CD4-positive, CD25-positive, alpha-beta regulatory T cell (primary cell): ENCODE results near the gene MYH9. TPM values are rescaled to one million over a fixed set of nuclear protein-coding genes. Genes with fewer than 3 reads are reported as not detected.

ENCODE experiments used
- ATAC-seq, 2 donors: fragments of 150-1000 bp; cut with Tn5 transposase; one replicate each; pipeline ENCODE4 v1.10.0; 2021; ENCODE audit warnings: low read depth in 2 of 2, moderate number of reproducible peaks in 2 of 2, moderate library complexity in 1 of 2
- DNase-seq, 3 donors: peaks; one replicate each; pipeline versions ENCODE4 v3.0.0 to v3.0.0-alpha.2; 2012 to 2022; ENCODE audit warnings: mixed read lengths in 1 of 3
- H3K27ac ChIP-seq: one replicate; pipeline ENCODE4 v1.7.0; 2013; ENCODE audit warnings: mild to moderate bottlenecking, low read length; ENCODE audit not compliant: insufficient read depth, poor library complexity, severe bottlenecking
- H3K27me3 ChIP-seq: one replicate; pipeline ENCODE4 v1.7.0; 2013; ENCODE audit warnings: low read length; ENCODE audit not compliant: control insufficient read depth, insufficient read depth
- H3K36me3 ChIP-seq: one replicate; pipeline ENCODE4 v1.7.0; 2013; ENCODE audit warnings: mild to moderate bottlenecking, low read length, moderate library complexity; ENCODE audit not compliant: control insufficient read depth, insufficient read depth
- H3K4me1 ChIP-seq: 2 replicates; pipeline ENCODE4 v1.7.0; 2013; ENCODE audit warnings: mild to moderate bottlenecking, low read length; ENCODE audit not compliant: insufficient read depth, control insufficient read depth, poor library complexity, severe bottlenecking
- H3K4me3 ChIP-seq: one replicate; pipeline ENCODE4 v1.7.0; 2013; ENCODE audit warnings: low read depth, mild to moderate bottlenecking, low read length, moderate library complexity
- H3K9me3 ChIP-seq, 2 experiments: 1 replicate in 1 of 2; 2 replicates in 1 of 2; pipeline ENCODE4 v1.7.0; 2013; ENCODE audit warnings: low read length in 2 of 2, mild to moderate bottlenecking in 1 of 2, moderate library complexity in 1 of 2; ENCODE audit not compliant: control insufficient read depth in 2 of 2
- H3K27ac Mint-ChIP-seq, 3 donors: one replicate each; pipeline ENCODE4 v1.8.0; 2020 to 2022; ENCODE audit warnings: mild to moderate bottlenecking in 3 of 3, mixed read lengths in 3 of 3, moderate library complexity in 2 of 3
- H3K27me3 Mint-ChIP-seq: one replicate; pipeline ENCODE4 v1.8.0; 2022; ENCODE audit warnings: mild to moderate bottlenecking, mixed read lengths
- H3K36me3 Mint-ChIP-seq: one replicate; pipeline ENCODE4 v1.8.0; 2020; ENCODE audit warnings: mixed read lengths
- H3K4me1 Mint-ChIP-seq, 4 donors: one replicate each; pipeline ENCODE4 v1.8.0; 2020 to 2022; ENCODE audit warnings: mixed read lengths in 4 of 4, mild to moderate bottlenecking in 1 of 4
- H3K4me3 Mint-ChIP-seq, 4 donors: one replicate each; pipeline ENCODE4 v1.8.0; 2020 to 2022; ENCODE audit warnings: mild to moderate bottlenecking in 4 of 4, mixed read lengths in 4 of 4, moderate library complexity in 3 of 4
- H3K9me3 Mint-ChIP-seq, 7 donors: one replicate each; pipeline ENCODE4 v1.8.0; 2020 to 2022; ENCODE audit warnings: mixed read lengths in 7 of 7, mild to moderate bottlenecking in 3 of 7, moderate library complexity in 2 of 7
- polyA plus RNA-seq, 4 donors: library from polyadenylated mRNA; unstranded; fragments of 300-500 nt; fragmentation: Illumina TruSeq; gene quantifications; one replicate each; pipeline ENCODE4 v1.2.3, GENCODE V29; 2021
- total RNA-seq: library from RNA; stranded (reverse); gene quantifications from one replicate; pipeline ENCODE4 v1.2.3, GENCODE V29; 2022

MYH9 gene
- total and polyA plus RNA-seq, 5 donors from 2014 or later: 80.0 to 1,341 (median 98.1) TPM

- Histone ChIP-seq H3K4me1 (peaks cover 89% of the 10 kb centered on the region), H3K9me3 (no peaks in the 10 kb centered on the region), H3K27ac (peak overlapping the region; percentile 96), H3K4me3 (peak overlapping the region; percentile 52), H3K36me3 (peaks cover 4% of the 10 kb centered on the region), H3K27me3 (no peaks in the 10 kb centered on the region)
- peak in 1 of 3 donors; percentile 73 for DNase-seq
- Mint-ChIP-seq H3K27ac (peak overlapping the region; percentile 93 to 100 (median 94)), H3K9me3 (no peaks in the 10 kb centered on the region), H3K4me1 (peaks cover 20 to 83% (median 65%) of the 10 kb centered on the region in 4 donors), H3K4me3 (peak overlapping the region; percentile 86 to 95 (median 88)), H3K27me3 (peaks cover 6% of the 10 kb centered on the region), H3K36me3 (peaks cover 30% of the 10 kb centered on the region)
- ATAC-seq: no peak
Observed at GRCh38 chr22:36381513-36382128, 6.1 kb downstream of the MYH9 start.

GRCh38 chr22:36379593-36380361 lies 8.0 kb downstream of the MYH9 start:
- H3K27me3 ChIP-seq: no peaks in the 10 kb centered on the region
- peaks cover 20 to 96% (median 62%) of the 10 kb centered on the region in 4 donors for H3K4me1 Mint-ChIP-seq
- peak; percentile 56 to 88 (median 68) for DNase-seq
- H3K4me3 Mint-ChIP-seq: peak overlapping the region; percentile 86 to 95 (median 88)
- H3K4me1 ChIP-seq: peaks cover 92% of the 10 kb centered on the region
- ATAC-seq: peak; percentile 59 to 64
- no peaks in the 10 kb centered on the region for H3K9me3 Mint-ChIP-seq
- H3K27me3 Mint-ChIP-seq: no peaks in the 10 kb centered on the region
- H3K9me3 ChIP-seq: no peaks in the 10 kb centered on the region
- H3K27ac Mint-ChIP-seq: peak overlapping the region; percentile 93 to 100 (median 98)
- H3K36me3 ChIP-seq: peaks cover 13% of the 10 kb centered on the region
- H3K27ac ChIP-seq: peak overlapping the region; percentile 96
- H3K4me3 ChIP-seq: peak overlapping the region; percentile 69
- H3K36me3 Mint-ChIP-seq: peaks cover 27% of the 10 kb centered on the region

GRCh38 chr22:36378869-36379217 lies 8.9 kb downstream of the MYH9 start:
- H3K27me3 ChIP-seq: no peaks in the 10 kb centered on the region
- H3K27ac ChIP-seq: peak overlapping the region; percentile 96
- DNase-seq (no peak), ATAC-seq (no peak)
- Mint-ChIP-seq H3K36me3 (peaks cover 27% of the 10 kb centered on the region), H3K4me3 (peak overlapping the region; percentile 86 to 95 (median 88)), H3K4me1 (peaks cover 20 to 96% (median 64%) of the 10 kb centered on the region in 4 donors), H3K27ac (peak overlapping the region; percentile 93 to 100 (median 98)), H3K27me3 (no peaks in the 10 kb centered on the region), H3K9me3 (no peaks in the 10 kb centered on the region)
- no peaks in the 10 kb centered on the region for H3K9me3 ChIP-seq
- peak overlapping the region; percentile 73 for H3K4me3 ChIP-seq
- H3K4me1 ChIP-seq: peaks cover 95% of the 10 kb centered on the region
- H3K36me3 ChIP-seq: peaks cover 13% of the 10 kb centered on the region

GRCh38 chr22:36378080-36378868 lies 9.5 kb downstream of the MYH9 start:
- no peaks in the 10 kb centered on the region for H3K9me3 Mint-ChIP-seq
- no peaks in the 10 kb centered on the region for H3K27me3 ChIP-seq
- peaks cover 24 to 97% (median 68%) of the 10 kb centered on the region in 4 donors for H3K4me1 Mint-ChIP-seq
- H3K27ac ChIP-seq: peak overlapping the region; percentile 96
- ATAC-seq (no peak), DNase-seq (no peak)
- peak overlapping the region; percentile 93 to 100 (median 98) for H3K27ac Mint-ChIP-seq
- H3K4me3 Mint-ChIP-seq: peak overlapping the region; percentile 86 to 95 (median 88)
- peaks cover 95% of the 10 kb centered on the region for H3K4me1 ChIP-seq
- peak overlapping the region; percentile 73 for H3K4me3 ChIP-seq
- H3K9me3 ChIP-seq: no peaks in the 10 kb centered on the region
- H3K27me3 Mint-ChIP-seq: no peaks in the 10 kb centered on the region
- peaks cover 13% of the 10 kb centered on the region for H3K36me3 ChIP-seq
- H3K36me3 Mint-ChIP-seq: peaks cover 30% of the 10 kb centered on the region

- Histone ChIP-seq H3K27me3 (no peaks in the 10 kb centered on the region), H3K36me3 (peaks cover 18% of the 10 kb centered on the region), H3K4me1 (peaks cover 95% of the 10 kb centered on the region), H3K4me3 (peak overlapping the region; percentile 81), H3K9me3 (no peaks in the 10 kb centered on the region), H3K27ac (peak overlapping the region; percentile 96)
- ATAC-seq (peak; percentile 78 to 82), DNase-seq (peak; percentile 52 to 92 (median 83))
- Mint-ChIP-seq H3K4me1 (peaks cover 23 to 97% (median 71%) of the 10 kb centered on the region in 4 donors), H3K4me3 (peak overlapping the region; percentile 86 to 95 (median 88)), H3K27ac (peak overlapping the region; percentile 93 to 100 (median 98)), H3K36me3 (peaks cover 28% of the 10 kb centered on the region), H3K27me3 (no peaks in the 10 kb centered on the region), H3K9me3 (no peaks in the 10 kb centered on the region)
Observed at GRCh38 chr22:36377022-36377631, 10.6 kb downstream of the MYH9 start.

- no peaks in the 10 kb centered on the region for H3K9me3 ChIP-seq
- peaks cover 25 to 97% (median 70%) of the 10 kb centered on the region in 4 donors for H3K4me1 Mint-ChIP-seq
- H3K4me3 ChIP-seq: peak overlapping the region; percentile 81
- no peaks in the 10 kb centered on the region for H3K27me3 Mint-ChIP-seq
- ATAC-seq (no peak), DNase-seq (no peak)
- H3K4me1 ChIP-seq: peaks cover 95% of the 10 kb centered on the region
- no peaks in the 10 kb centered on the region for H3K27me3 ChIP-seq
- H3K36me3 ChIP-seq: peaks cover 18% of the 10 kb centered on the region
- peak overlapping the region; percentile 96 for H3K27ac ChIP-seq
- H3K9me3 Mint-ChIP-seq: no peaks in the 10 kb centered on the region
- H3K4me3 Mint-ChIP-seq: peak overlapping the region; percentile 86 to 95 (median 88)
- peak overlapping the region; percentile 93 to 100 (median 98) for H3K27ac Mint-ChIP-seq
- H3K36me3 Mint-ChIP-seq: peaks cover 23% of the 10 kb centered on the region
Observed at GRCh38 chr22:36376265-36376664, 11.5 kb downstream of the MYH9 start.
